ENCODE data around the gene RCBTB1.

Gene RCBTB1

GRCh38 chr13:49569993-49570689 is 15.2 kb downstream of the RCBTB1 start:
- no peak for TF ChIP-seq TCF12 (IDR thresholded peaks at IDR 0.05; ENCODE audit: low read depth)
- no peak for TF ChIP-seq TAF1 (IDR thresholded peaks at IDR 0.05; ENCODE audit: low read depth)
- TF ChIP-seq EGR1 (IDR thresholded peaks at IDR 0.05), result no peak
- TF ChIP-seq YY1 (IDR thresholded peaks at IDR 0.05; ENCODE audit: low read depth), result no peak
- no peak for TF ChIP-seq CREB1 (IDR thresholded peaks at IDR 0.05; ENCODE audit: low read depth)
- TF ChIP-seq FOXM1 (IDR thresholded peaks at IDR 0.05; ENCODE audit: borderline replicate concordance, low read depth), result no peak
- TF ChIP-seq, protein P1, sequence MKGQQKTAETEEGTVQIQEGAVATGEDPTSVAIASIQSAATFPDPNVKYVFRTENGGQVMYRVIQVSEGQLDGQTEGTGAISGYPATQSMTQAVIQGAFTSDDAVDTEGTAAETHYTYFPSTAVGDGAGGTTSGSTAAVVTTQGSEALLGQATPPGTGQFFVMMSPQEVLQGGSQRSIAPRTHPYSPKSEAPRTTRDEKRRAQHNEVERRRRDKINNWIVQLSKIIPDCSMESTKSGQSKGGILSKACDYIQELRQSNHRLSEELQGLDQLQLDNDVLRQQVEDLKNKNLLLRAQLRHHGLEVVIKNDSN (IDR thresholded peaks at IDR 0.05), result no peak
- TF ChIP-seq MAX (IDR thresholded peaks at IDR 0.05), result no peak
- no peak for TF ChIP-seq NFIC (IDR thresholded peaks at IDR 0.05)
- TF ChIP-seq, protein P2, sequence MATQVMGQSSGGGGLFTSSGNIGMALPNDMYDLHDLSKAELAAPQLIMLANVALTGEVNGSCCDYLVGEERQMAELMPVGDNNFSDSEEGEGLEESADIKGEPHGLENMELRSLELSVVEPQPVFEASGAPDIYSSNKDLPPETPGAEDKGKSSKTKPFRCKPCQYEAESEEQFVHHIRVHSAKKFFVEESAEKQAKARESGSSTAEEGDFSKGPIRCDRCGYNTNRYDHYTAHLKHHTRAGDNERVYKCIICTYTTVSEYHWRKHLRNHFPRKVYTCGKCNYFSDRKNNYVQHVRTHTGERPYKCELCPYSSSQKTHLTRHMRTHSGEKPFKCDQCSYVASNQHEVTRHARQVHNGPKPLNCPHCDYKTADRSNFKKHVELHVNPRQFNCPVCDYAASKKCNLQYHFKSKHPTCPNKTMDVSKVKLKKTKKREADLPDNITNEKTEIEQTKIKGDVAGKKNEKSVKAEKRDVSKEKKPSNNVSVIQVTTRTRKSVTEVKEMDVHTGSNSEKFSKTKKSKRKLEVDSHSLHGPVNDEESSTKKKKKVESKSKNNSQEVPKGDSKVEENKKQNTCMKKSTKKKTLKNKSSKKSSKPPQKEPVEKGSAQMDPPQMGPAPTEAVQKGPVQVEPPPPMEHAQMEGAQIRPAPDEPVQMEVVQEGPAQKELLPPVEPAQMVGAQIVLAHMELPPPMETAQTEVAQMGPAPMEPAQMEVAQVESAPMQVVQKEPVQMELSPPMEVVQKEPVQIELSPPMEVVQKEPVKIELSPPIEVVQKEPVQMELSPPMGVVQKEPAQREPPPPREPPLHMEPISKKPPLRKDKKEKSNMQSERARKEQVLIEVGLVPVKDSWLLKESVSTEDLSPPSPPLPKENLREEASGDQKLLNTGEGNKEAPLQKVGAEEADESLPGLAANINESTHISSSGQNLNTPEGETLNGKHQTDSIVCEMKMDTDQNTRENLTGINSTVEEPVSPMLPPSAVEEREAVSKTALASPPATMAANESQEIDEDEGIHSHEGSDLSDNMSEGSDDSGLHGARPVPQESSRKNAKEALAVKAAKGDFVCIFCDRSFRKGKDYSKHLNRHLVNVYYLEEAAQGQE (IDR thresholded peaks at IDR 0.05; ENCODE audit: low read depth), result no peak
- TF ChIP-seq TEAD4 (IDR thresholded peaks at IDR 0.05), result no peak
- TF ChIP-seq RAD21 (IDR thresholded peaks at IDR 0.05; ENCODE audit: low read depth), result no peak
- TF ChIP-seq CEBPB (IDR thresholded peaks at IDR 0.05), result no peak
- no peak for TF ChIP-seq EP300 (IDR thresholded peaks at IDR 0.05; ENCODE audit: borderline replicate concordance)
- TF ChIP-seq ZBTB7A (IDR thresholded peaks at IDR 0.05; ENCODE audit: low read depth), result no peak

DNA sequence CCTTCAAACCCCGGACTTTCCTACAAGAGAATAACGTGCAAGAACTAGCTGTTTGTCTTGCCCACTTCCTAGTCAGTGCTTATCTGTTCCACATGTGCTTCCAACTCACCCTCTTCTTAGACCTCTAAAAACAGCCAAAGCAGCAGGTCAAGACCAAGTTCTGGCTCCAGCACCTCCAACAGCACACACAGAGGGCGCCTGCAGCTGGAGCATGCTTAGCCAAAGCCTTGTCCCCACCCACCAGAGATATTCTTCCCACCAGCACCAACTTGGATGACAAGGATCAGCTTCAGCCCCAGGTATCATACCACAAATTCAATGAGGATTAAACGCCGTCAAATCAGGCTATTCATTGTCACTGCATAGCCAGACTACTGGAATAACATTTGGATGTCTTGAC is 17.9 kb downstream of the RCBTB1 start:
- TF ChIP-seq ZBTB7A (IDR thresholded peaks at IDR 0.05; ENCODE audit: low read depth), result no peak
- TF ChIP-seq CREB1 (IDR thresholded peaks at IDR 0.05; ENCODE audit: low read depth), result no peak
- no peak for TF ChIP-seq TAF1 (IDR thresholded peaks at IDR 0.05; ENCODE audit: low read depth)
- TF ChIP-seq NFIC (IDR thresholded peaks at IDR 0.05), result no peak
- TF ChIP-seq YY1 (IDR thresholded peaks at IDR 0.05; ENCODE audit: low read depth), result no peak
- TF ChIP-seq, protein P1 (IDR thresholded peaks at IDR 0.05), result no peak
- TF ChIP-seq FOXM1 (IDR thresholded peaks at IDR 0.05; ENCODE audit: borderline replicate concordance, low read depth), result no peak
- no peak for TF ChIP-seq EGR1 (IDR thresholded peaks at IDR 0.05)
- TF ChIP-seq EP300 (IDR thresholded peaks at IDR 0.05; ENCODE audit: borderline replicate concordance), result no peak
- TF ChIP-seq, protein P2 (IDR thresholded peaks at IDR 0.05; ENCODE audit: low read depth), result no peak
- no peak for TF ChIP-seq TCF12 (IDR thresholded peaks at IDR 0.05; ENCODE audit: low read depth)
- no peak for TF ChIP-seq MAX (IDR thresholded peaks at IDR 0.05)
- no peak for TF ChIP-seq TEAD4 (IDR thresholded peaks at IDR 0.05)
- no peak for TF ChIP-seq RAD21 (IDR thresholded peaks at IDR 0.05; ENCODE audit: low read depth)
- no peak for TF ChIP-seq CEBPB (IDR thresholded peaks at IDR 0.05)

- no peak for TF ChIP-seq YY1 (IDR thresholded peaks at IDR 0.05; ENCODE audit: low read depth)
- TF ChIP-seq CEBPB (IDR thresholded peaks at IDR 0.05), result no peak
- TF ChIP-seq TAF1 (IDR thresholded peaks at IDR 0.05; ENCODE audit: low read depth), result no peak
- no peak for TF ChIP-seq FOXM1 (IDR thresholded peaks at IDR 0.05; ENCODE audit: borderline replicate concordance, low read depth)
- no peak for TF ChIP-seq EP300 (IDR thresholded peaks at IDR 0.05; ENCODE audit: borderline replicate concordance)
- TF ChIP-seq NFIC (IDR thresholded peaks at IDR 0.05), result no peak
- no peak for TF ChIP-seq TEAD4 (IDR thresholded peaks at IDR 0.05)
- TF ChIP-seq, protein P2 (IDR thresholded peaks at IDR 0.05; ENCODE audit: low read depth), result no peak
- TF ChIP-seq RAD21 (IDR thresholded peaks at IDR 0.05; ENCODE audit: low read depth), result no peak
- no peak for TF ChIP-seq EGR1 (IDR thresholded peaks at IDR 0.05)
- no peak for TF ChIP-seq CREB1 (IDR thresholded peaks at IDR 0.05; ENCODE audit: low read depth)
- no peak for TF ChIP-seq ZBTB7A (IDR thresholded peaks at IDR 0.05; ENCODE audit: low read depth)
- TF ChIP-seq, protein P1 (IDR thresholded peaks at IDR 0.05), result no peak
- TF ChIP-seq TCF12 (IDR thresholded peaks at IDR 0.05; ENCODE audit: low read depth), result no peak
- no peak for TF ChIP-seq MAX (IDR thresholded peaks at IDR 0.05)
Measured at GRCh38 chr13:49566461-49566860, 18.9 kb downstream of the RCBTB1 start.

All from Ishikawa (cell line).